T1000 (cell line): ENCODE data around the gene RAB25.
"Not testable (repeated sequence)": the region's sequence is repeated elsewhere in the genome, so short reads cannot be mapped to it uniquely, and the experiment has no call there.

ENCODE experiments used
- DNase-seq: peaks from one replicate; lab custom pipeline; 2025; ENCODE audit warnings: mixed read lengths; lab: John Stamatoyannopoulos, UW

Gene RAB25

GRCh38 chr1:156060937-156061636 lies at the start of gene RAB25:
RAB25 (plus strand) TSS chr1:156061160; CDS start chr1:156061401, 241 bp downstream.
- DNase-seq, result no peak

DNA sequence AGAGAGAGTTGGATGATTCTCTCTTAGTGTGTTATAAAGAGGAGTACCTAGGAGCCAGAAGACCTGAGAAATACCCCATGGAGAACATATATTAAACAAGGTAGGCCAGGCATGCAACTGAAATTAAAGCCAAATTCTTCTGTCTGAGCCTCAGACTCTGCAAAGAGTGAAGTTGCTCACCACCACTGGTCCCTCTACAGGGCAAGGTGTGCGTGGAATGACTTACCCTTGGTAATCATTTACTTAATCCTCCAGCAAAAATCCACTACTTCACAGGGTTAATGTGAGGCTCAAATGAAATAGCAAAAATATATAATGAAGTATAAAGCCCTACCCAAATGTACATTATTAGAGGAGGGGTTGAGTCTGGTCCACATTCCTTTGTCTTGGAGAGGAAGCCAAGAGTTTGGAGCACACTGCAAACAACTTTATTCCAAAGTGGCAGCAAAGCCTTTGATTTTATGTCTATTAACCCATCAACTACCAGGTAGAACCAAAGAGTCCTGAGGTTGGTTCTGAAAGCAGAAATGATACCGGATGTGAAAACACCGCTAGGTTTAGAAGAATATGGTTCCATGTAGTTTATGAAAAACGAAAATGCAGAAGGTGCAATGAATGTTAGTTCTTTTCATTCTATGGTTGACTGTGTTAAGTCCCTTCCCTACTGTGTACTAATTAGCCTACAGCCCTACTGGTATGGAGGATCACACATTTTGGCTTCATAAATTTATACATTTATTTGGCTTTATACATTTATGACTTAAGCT lies 48.7 kb upstream of the RAB25 start:
- DNase-seq, result no peak

DNA sequence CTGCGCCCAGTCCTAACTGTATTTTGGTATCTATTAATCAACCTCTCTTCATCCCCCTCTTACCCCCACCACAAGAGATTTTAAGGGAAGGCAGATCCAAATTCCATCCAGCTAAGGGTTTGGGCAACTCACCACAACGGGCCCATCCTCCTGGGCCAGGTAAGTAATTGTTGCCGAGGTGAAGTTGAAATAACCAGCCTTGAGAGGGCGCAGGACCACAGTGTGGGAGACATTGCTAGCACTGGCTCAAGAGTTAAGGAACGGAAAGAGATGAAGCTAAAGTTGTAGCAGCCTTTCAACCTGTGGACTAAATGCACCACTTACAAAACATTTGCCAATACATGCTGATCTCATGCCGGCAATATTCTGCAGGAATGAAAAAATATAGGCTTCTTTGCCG lies 46.1 kb upstream of the RAB25 start:
- DNase-seq, result no peak

DNA sequence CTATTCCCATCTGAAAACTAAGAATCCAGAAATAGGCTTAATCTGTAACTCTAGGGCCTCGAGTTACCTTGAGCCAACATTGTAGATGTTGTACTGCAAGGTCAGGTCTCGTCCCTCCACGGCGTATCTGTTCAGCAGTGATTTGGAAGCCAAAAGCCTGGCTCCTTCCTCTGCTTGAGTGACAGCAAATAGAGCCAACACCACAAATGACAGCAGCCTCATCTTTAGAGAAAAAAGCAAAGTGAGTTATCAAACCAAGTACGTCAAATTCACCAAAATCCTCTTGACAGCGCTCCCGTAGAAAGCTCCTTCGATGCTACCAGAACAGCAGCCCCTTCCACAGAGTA lies 41.0 kb upstream of the RAB25 start:
- no peak for DNase-seq

GRCh38 chr1:156020293-156021092 lies 40.5 kb upstream of the RAB25 start, which contains the start of gene SSR2:
SSR2 (minus strand) TSS chr1:156020951; CDS start chr1:156020167, 784 bp downstream.
- DNase-seq, result peak; percentile 61

- no peak for DNase-seq
These were observed 39.9 kb upstream of the RAB25 start for GRCh38 chr1:156021093-156021428.

GRCh38 chr1:156021954-156022353 lies 39.0 kb upstream of the RAB25 start:
- DNase-seq, result no peak

DNA sequence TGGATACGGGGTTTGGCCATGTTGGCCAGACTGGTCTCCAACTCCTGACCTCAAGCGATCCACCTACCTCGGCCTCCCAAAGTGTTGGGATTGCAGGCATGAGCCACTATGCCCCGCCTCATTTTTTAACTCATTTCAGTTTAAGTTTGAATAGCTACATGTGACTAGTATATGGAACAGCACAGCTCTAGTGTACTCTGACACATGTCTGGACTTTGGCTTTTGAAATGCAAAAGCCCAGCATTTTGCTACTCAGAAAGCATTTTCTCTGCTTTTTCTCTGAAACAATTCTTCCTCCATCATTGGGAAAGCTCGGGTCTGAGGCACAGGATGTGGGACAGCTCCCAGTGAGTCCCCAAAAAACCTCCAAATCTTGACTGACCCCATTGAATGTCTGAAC lies 36.2 kb upstream of the RAB25 start:
- no peak for DNase-seq

GRCh38 chr1:156025876-156026275 lies 35.1 kb upstream of the RAB25 start:
- DNase-seq, result no peak

DNA sequence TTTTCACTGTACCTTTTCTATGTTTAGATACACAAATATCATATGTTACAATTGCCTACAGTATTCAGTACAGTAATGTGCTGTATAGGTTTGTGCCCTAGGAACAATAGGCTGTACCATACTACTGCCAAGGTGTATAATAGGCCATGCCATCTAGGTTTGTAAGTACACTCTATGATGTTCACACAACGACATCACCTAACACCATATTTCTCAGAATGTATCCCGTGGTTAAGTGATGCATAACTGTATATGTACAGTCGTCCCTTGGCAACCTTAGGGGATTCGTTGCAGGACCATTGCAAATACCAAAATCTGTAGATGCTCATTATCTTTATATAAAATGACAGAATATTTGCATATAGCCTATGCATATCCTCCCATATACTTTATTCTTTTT lies 34.4 kb upstream of the RAB25 start:
- DNase-seq, result no peak

- DNase-seq, result no peak
These were observed 27.9 kb upstream of the RAB25 start for GRCh38 chr1:156033011-156033410.

GRCh38 chr1:156034991-156035390 lies 26.0 kb upstream of the RAB25 start:
- DNase-seq, result not testable (repeated sequence)

GRCh38 chr1:156042828-156043227 lies 18.1 kb upstream of the RAB25 start:
- DNase-seq, result no peak

DNA sequence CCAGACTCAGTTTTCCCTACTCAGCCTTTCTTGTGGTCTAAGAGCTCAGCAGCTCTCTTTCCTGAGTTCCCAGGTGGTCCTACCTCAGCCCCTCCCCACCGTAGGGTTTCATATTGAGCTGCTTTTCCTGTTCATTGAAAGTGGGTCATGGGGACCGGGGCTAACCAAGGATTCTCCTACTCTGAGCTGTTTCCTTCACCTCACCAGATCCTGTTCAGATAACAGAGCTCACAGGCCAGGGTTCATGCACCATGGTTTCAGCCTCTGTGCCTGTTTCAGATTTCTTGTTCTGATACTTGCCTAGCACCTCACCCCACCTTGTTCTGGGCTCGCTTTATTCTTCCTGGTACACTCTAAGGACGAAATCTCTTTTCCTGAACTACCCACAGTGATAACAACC lies 15.9 kb upstream of the RAB25 start:
- DNase-seq, result no peak

- DNase-seq, result no peak
These were observed 12.2 kb upstream of the RAB25 start for GRCh38 chr1:156048663-156049258.

- no peak for DNase-seq
These were observed 10.6 kb upstream of the RAB25 start for GRCh38 chr1:156050376-156050775.

DNA sequence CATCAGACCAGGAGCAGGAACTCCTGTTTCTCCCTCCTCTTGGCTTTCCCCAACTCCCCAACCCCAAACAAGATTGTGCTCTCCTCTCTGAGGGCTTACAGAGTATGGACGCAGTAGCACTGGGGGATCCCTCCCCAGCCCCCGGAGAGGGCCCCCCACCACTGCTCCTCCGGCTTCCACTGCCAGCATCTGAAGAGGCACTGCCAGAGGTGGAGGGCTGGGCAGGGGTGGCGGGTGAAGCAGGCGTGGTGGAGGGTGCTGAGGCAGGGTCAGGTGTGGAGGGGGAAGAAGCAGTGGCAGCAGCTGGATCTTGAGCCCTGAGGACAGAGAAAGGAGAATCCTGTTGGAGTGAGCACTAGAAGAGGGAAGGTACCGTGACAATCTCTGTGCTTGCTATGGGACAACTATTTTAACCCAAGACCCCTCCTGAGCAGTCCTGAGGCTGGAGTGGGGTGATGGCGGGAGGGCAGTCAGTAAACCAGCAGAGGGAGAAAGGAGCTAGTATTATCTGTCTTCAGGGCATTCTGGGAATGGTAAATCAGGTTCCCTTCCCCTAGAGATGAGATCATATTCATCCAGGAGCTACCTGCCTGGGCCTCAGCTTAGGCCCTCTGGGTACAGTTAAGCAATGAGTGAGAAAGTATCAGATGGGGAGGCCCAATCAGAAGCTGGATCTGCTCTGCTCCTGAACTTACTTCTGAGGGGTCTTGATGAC lies 9.8 kb upstream of the RAB25 start:
- DNase-seq, result no peak

- DNase-seq, result no peak
These were observed 7.8 kb upstream of the RAB25 start for GRCh38 chr1:156052862-156053767.

DNA sequence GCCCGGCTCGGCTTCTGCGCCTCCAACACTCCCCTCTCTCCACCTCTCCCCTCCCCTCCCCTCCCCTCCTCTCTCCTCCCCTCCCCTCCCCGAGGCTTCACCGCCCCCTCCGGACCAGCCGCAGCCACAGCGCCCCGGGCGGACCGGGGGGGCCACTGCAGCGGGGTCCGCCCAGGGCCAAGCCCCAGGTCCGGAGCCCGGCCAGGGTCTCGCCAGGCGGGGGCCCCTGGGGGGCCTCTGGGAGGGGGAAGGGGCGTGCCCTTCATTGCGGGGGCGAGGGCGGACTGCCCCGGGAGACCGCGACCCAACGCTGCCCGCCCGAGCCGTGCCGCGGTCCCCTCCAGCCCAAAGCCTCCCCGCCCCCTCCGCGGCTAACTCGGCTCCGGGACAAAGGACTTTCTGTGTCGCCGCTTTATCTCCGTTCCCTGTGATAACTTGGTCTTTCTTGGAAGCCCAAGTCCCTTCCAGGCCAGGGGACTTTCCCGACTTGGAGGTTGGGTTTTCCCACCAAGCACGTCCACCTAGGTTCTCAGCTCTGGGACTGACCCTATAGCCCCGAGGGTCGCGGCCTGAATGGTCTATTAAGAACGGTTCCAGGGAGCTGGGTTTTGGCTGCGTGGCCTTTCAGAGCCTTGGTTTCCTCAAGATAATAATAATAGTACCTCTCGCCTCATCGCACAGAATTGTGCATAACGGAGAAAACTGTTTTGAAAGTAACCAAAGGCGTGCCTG lies 7.0 kb upstream of the RAB25 start, which contains the start of gene UBQLN4:
UBQLN4 (minus strand) TSS at position 31 of the 732 bp plus-strand sequence. CDS start 97 bp downstream, outside the sequence.
- DNase-seq, result peak; percentile 73
